ENCODE measurements around the gene SP1. TPM values are rescaled to one million over a fixed set of nuclear protein-coding genes. Genes with fewer than 3 reads are reported as not detected.
"Not testable (repeated sequence)": the region's sequence is repeated elsewhere in the genome, so short reads cannot be mapped to it uniquely, and the experiment has no call there.

Gene SP1
- total RNA-seq, 2 experiments from 2014 or later, result 72.2 to 76.5 TPM

DNA sequence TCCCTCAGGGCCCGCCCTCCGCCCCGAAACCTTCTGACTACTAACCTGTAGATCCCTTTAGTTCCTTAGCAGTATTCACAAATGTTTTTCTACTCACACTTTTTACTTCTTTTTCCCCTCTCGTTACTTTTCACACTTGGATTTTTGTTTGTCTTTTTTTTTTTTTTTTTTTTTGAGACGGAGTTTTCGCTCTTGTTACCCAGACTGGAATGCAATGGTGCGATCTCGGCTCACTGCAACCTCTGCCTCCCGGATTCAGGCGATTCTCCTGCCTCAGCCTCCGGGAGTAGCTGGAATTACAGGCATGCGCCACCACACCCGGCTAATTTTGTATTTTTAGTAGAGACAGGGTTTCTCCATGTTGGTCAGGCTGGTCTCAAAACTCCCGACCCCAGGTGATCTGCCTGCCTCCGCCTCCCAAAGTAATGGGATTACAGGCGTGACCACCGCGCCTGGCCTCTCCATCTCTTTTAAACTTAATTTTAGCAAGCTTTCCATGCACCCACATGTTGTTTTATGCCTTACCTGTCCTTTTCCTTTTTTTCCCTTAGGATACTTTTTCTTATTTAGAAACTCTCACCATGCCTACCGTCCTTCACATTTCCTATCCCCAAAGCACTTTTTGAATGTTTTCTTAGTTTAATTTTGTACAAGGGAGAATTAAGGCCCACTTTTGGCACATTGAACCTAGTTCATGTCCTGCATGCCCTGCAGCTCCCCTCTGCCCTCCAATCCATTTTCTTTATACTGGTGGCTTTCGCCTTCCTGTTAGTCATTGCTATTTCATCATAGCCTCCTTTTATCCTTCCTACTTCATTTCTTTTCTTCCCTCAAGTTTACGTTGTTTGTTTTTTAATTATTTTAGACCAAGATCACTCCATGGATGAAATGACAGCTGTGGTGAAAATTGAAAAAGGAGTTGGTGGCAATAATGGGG lies 1.1 kb downstream of the SP1 start:
- Mint-ChIP-seq H3K4me1 (ENCODE audit: low read depth) (peaks cover 40% of the 10 kb centered on the region), H3K4me3 (peak overlapping the region; percentile 94), H3K36me3 (ENCODE audit: low read depth) (peaks cover 38% of the 10 kb centered on the region), H3K9me3 (ENCODE audit: insufficient read depth) (no peaks in the 10 kb centered on the region), H3K27me3 (ENCODE audit: low read depth) (no peaks in the 10 kb centered on the region), H3K27ac (peak overlapping the region; percentile 93)
- DNase-seq, result no peak
- ChIA-PET CTCF (interaction anchor here (0.6 to 5.2 kb wide), 22 partner anchors 11 to 222 kb away, joined by 3 to 91 read pairs (median 4); partner anchors contain the start of genes AAAS and TARBP2), POLR2A (interaction anchor here (0.6 to 1.3 kb wide), 4 partner anchors 29 to 120 kb away, joined by 3 to 12 read pairs (median 4); partner anchors contain the start of gene TARBP2)
- no peak for ATAC-seq

DNA sequence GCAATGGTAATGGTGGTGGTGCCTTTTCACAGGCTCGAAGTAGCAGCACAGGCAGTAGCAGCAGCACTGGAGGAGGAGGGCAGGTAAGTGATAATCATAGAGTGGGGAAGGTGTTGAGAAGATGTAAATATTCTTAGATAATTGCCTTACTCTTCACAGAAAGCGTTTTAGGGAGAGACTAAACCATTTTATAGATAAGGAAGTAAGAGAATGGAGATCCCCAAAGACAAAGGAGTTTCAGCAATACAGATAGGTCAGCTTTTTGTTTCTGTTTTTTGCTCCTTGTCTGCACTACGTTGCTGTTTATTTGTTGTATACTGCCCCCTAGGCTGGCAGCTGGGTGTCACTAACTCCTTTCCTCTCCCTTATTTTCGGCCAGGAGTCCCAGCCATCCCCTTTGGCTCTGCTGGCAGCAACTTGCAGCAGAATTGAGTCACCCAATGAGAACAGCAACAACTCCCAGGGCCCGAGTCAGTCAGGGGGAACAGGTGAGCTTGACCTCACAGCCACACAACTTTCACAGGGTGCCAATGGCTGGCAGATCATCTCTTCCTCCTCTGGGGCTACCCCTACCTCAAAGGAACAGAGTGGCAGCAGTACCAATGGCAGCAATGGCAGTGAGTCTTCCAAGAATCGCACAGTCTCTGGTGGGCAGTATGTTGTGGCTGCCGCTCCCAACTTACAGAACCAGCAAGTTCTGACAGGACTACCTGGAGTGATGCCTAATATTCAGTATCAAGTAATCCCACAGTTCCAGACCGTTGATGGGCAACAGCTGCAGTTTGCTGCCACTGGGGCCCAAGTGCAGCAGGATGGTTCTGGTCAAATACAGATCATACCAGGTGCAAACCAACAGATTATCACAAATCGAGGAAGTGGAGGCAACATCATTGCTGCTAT lies 2.0 kb downstream of the SP1 start:
- POLR2A ChIA-PET, result interaction anchor here (0.6 to 1.3 kb wide), 5 partner anchors 30 to 119 kb away, joined by 3 to 12 read pairs (median 3); partner anchors contain the start of gene TARBP2
- H3K9me3 Mint-ChIP-seq (ENCODE audit: insufficient read depth), result no peaks in the 10 kb centered on the region
- peaks cover 43% of the 10 kb centered on the region for H3K36me3 Mint-ChIP-seq (ENCODE audit: low read depth)
- peak overlapping the region; percentile 94 for H3K4me3 Mint-ChIP-seq
- no peaks in the 10 kb centered on the region for H3K27me3 Mint-ChIP-seq (ENCODE audit: low read depth)
- ATAC-seq, result no peak
- H3K4me1 Mint-ChIP-seq (ENCODE audit: low read depth), result peaks cover 45% of the 10 kb centered on the region
- CTCF ChIA-PET, result interaction anchor here (0.6 to 5.2 kb wide), 24 partner anchors 10 to 223 kb away, joined by 3 to 91 read pairs (median 4); partner anchors contain the start of genes AAAS and TARBP2
- peak; percentile 64 for DNase-seq
- peak overlapping the region; percentile 93 for H3K27ac Mint-ChIP-seq

- DNase-seq (no peak), ATAC-seq (no peak)
- Mint-ChIP-seq H3K27me3 (ENCODE audit: low read depth) (no peaks in the 10 kb centered on the region), H3K4me3 (peak overlapping the region; percentile 52), H3K4me1 (ENCODE audit: low read depth) (peaks cover 55% of the 10 kb centered on the region), H3K9me3 (ENCODE audit: insufficient read depth) (no peaks in the 10 kb centered on the region), H3K27ac (peak overlapping the region; percentile 57), H3K36me3 (ENCODE audit: low read depth) (peaks cover 50% of the 10 kb centered on the region)
- ChIA-PET CTCF (interaction anchor here (1.6 to 4.5 kb wide), 5 partner anchors 29 to 60 kb away, joined by 4 to 91 read pairs (median 15); no protein-coding TSS in a partner anchor), POLR2A (interaction anchor here (0.5 to 1.0 kb wide), 4 partner anchors 31 to 1010 kb away, joined by 3 read pairs; no protein-coding TSS in a partner anchor)
These were observed 3.3 kb downstream of the SP1 start for GRCh38 chr12:53383258-53383657.

GRCh38 chr12:53386381-53386780 lies 6.4 kb downstream of the SP1 start:
- H3K27me3 Mint-ChIP-seq (ENCODE audit: low read depth); POLR2A ChIA-PET; H3K9me3 Mint-ChIP-seq (ENCODE audit: insufficient read depth); H3K27ac Mint-ChIP-seq; DNase-seq; ATAC-seq: not testable (repeated sequence)
- CTCF ChIA-PET, result interaction anchor here (1.0 to 2.8 kb wide), 6 partner anchors 10 to 65 kb away, joined by 3 to 27 read pairs (median 4); partner anchors contain the start of gene AAAS
- H3K4me1 Mint-ChIP-seq (ENCODE audit: low read depth), result peaks cover 73% of the 10 kb centered on the region
- peak overlapping the region; percentile 32 for H3K4me3 Mint-ChIP-seq
- H3K36me3 Mint-ChIP-seq (ENCODE audit: low read depth), result peaks cover 62% of the 10 kb centered on the region

DNA sequence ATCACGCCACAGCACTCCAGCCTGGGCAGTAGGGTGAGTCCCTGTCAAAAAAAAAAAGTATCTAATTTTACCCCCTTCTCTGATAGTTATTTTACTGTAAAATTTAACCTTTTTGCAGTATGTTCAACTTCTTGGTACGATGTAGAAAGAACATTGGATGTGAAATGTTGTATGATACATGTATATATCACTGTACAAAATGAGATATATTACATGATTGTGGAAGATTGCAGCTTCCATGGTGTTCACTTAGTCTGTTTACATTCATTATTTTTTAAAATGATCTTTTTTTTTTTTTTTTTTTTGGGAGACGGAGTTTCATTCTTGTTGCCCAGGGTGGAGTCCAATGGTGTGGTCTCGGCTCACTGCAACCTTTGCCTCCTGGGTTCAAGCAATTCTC lies 9.0 kb downstream of the SP1 start:
- ChIA-PET CTCF (interaction anchor here (0.7 to 2.8 kb wide), 4 partner anchors 10 to 68 kb away, joined by 3 to 27 read pairs (median 6); partner anchors contain the start of gene AAAS), POLR2A (interaction anchor here (1.7 to 1.8 kb wide), 2 partner anchors 10 to 65 kb away, joined by 3 to 6 read pairs; partner anchors contain the start of gene SP1)
- ATAC-seq (no peak), DNase-seq (no peak)
- Mint-ChIP-seq H3K27me3 (ENCODE audit: low read depth) (no peaks in the 10 kb centered on the region), H3K9me3 (ENCODE audit: insufficient read depth) (no peaks in the 10 kb centered on the region), H3K27ac (no peak overlapping the region), H3K4me3 (no peak overlapping the region), H3K4me1 (ENCODE audit: low read depth) (peaks cover 52% of the 10 kb centered on the region), H3K36me3 (ENCODE audit: low read depth) (peaks cover 41% of the 10 kb centered on the region)

DNA sequence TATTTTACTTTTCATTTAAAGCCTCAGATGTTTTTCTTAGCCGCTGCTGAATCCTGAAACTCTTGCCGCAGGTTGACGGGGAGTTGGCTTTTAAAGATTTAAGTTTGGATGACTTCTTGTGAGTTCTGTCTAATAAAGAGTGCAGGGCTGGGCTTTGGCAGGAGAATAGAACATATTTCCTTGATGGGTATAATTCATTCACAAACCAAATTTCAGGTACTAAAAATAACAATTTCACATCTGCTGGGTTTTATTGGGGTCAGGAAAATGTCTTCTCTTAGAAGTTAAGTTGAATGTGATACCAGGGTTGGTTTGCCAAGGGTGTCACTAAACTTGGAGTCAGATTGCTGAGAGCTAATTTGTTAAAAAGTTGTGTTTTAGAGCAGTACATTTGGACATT lies 9.7 kb downstream of the SP1 start:
- ChIA-PET CTCF (interaction anchor here (1.2 kb wide), 1 partner anchor 69 kb away, joined by 3 read pairs; the partner anchor contains the start of gene AAAS), POLR2A (interaction anchor here (1.7 kb wide), 1 partner anchor 66 kb away, joined by 3 read pairs; no protein-coding TSS in a partner anchor)
- DNase-seq (no peak), ATAC-seq (no peak)
- H3K4me3 Mint-ChIP-seq, result no peak overlapping the region
- peaks cover 46% of the 10 kb centered on the region for H3K4me1 Mint-ChIP-seq (ENCODE audit: low read depth)
- no peaks in the 10 kb centered on the region for H3K9me3 Mint-ChIP-seq (ENCODE audit: insufficient read depth)
- no peaks in the 10 kb centered on the region for H3K27me3 Mint-ChIP-seq (ENCODE audit: low read depth)
- H3K36me3 Mint-ChIP-seq (ENCODE audit: low read depth), result peaks cover 36% of the 10 kb centered on the region
- peak overlapping the region; percentile 5 for H3K27ac Mint-ChIP-seq

DNA sequence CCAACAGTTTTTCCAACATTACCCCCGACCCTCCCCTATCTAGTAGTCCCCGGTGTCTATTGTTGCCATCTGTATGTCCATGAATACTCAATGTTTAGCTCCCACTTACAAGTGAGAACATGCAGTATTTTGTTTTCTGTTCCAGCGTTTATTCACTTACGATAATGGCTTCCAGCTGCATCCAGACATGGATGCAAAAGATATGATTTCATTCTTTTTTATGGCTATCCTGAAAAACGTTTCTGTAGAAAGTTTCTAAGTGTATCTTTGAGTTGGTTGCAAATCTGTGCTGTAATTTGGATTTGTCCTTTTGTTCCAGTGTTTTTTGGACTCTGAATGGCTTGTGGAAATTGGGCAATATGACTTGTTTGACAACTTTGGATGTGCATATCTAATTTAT lies 11.7 kb downstream of the SP1 start:
- POLR2A ChIA-PET, result no interaction called here
- CTCF ChIA-PET, result interaction anchor here (1.0 to 1.1 kb wide), 3 partner anchors 10 to 39 kb away, joined by 3 to 7 read pairs (median 4); no protein-coding TSS in a partner anchor
- no peaks in the 10 kb centered on the region for H3K27me3 Mint-ChIP-seq (ENCODE audit: low read depth)
- peaks cover 37% of the 10 kb centered on the region for H3K4me1 Mint-ChIP-seq (ENCODE audit: low read depth)
- ATAC-seq, result no peak
- no peaks in the 10 kb centered on the region for H3K9me3 Mint-ChIP-seq (ENCODE audit: insufficient read depth)
- DNase-seq, result no peak
- H3K27ac Mint-ChIP-seq, result no peak overlapping the region
- peaks cover 28% of the 10 kb centered on the region for H3K36me3 Mint-ChIP-seq (ENCODE audit: low read depth)
- H3K4me3 Mint-ChIP-seq, result no peak overlapping the region

- no peak for ATAC-seq
- ChIA-PET CTCF (no interaction called here), POLR2A (no interaction called here)
- Mint-ChIP-seq H3K4me3 (no peak overlapping the region), H3K9me3 (ENCODE audit: insufficient read depth) (no peaks in the 10 kb centered on the region), H3K27me3 (ENCODE audit: low read depth) (no peaks in the 10 kb centered on the region), H3K36me3 (ENCODE audit: low read depth) (peaks cover 20% of the 10 kb centered on the region), H3K4me1 (ENCODE audit: low read depth) (peaks cover 8% of the 10 kb centered on the region), H3K27ac (no peak overlapping the region)
- DNase-seq, result no peak
These were observed 19.9 kb downstream of the SP1 start for GRCh38 chr12:53399896-53400295.

DNA sequence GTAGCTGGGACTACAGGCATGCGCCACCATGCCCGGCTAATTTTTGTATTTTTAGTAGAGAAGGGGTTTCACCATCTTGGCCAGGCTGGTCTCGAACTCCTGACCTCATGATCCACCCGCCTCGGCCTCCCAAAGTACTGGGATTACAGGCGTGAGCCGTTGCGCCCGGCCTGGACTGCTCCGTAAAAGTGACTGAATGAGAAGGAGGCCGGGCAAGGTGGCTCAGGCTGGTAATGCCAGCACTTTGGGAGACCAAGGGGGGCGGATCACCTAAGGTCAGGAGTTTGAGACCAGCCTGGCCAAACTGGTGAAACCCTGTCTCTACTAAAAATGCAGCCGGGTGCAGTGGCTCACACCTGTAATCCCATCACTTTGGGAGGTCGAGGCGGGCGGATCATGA lies 22.4 kb downstream of the SP1 start:
- CTCF ChIA-PET, result interaction anchor here (1.1 to 1.5 kb wide), 3 partner anchors 21 to 81 kb away, joined by 4 to 5 read pairs (median 4); partner anchors contain the start of gene AAAS
- H3K27ac Mint-ChIP-seq; H3K27me3 Mint-ChIP-seq (ENCODE audit: low read depth); ATAC-seq; DNase-seq; H3K9me3 Mint-ChIP-seq (ENCODE audit: insufficient read depth); H3K4me3 Mint-ChIP-seq; POLR2A ChIA-PET: not testable (repeated sequence)
- Mint-ChIP-seq H3K36me3 (ENCODE audit: low read depth) (peaks cover 26% of the 10 kb centered on the region), H3K4me1 (ENCODE audit: low read depth) (peaks cover 11% of the 10 kb centered on the region)

DNA sequence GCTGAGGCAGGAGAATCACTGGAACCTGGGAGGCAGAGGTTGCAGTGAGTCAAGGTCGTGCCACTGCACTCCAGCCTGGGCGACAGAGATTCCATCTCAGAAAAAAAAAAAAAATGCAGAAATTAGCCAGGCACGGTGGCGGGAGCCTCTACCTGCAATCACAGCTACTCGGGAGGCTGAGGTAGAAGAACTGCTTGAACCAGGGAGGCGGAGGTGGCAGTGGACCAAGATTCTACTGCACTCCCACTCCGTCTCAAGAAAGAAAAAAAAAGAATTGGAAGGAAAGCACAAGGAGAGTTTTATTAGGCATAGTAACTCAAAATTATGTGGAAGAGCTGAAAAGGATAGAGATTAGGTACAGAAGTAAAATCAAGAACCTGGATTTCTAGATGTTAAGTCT lies 22.9 kb downstream of the SP1 start:
- H3K27me3 Mint-ChIP-seq (ENCODE audit: low read depth), result no peaks in the 10 kb centered on the region
- H3K4me1 Mint-ChIP-seq (ENCODE audit: low read depth), result peaks cover 8% of the 10 kb centered on the region
- POLR2A ChIA-PET, result no interaction called here
- DNase-seq (no peak), ATAC-seq (no peak)
- peaks cover 25% of the 10 kb centered on the region for H3K36me3 Mint-ChIP-seq (ENCODE audit: low read depth)
- no peaks in the 10 kb centered on the region for H3K9me3 Mint-ChIP-seq (ENCODE audit: insufficient read depth)
- H3K4me3 Mint-ChIP-seq, result no peak overlapping the region
- no peak overlapping the region for H3K27ac Mint-ChIP-seq
- CTCF ChIA-PET, result interaction anchor here (2.6 kb wide), 1 partner anchor 18 kb away, joined by 11 read pairs; no protein-coding TSS in a partner anchor

- POLR2A ChIA-PET, result no interaction called here
- ATAC-seq, result no peak
These were observed 31.0 kb downstream of the SP1 start for GRCh38 chr12:53410951-53411350.

More at GRCh38 chr12:53410951-53411350, 31.0 kb downstream of the SP1 start:
- no peak overlapping the region for H3K27ac Mint-ChIP-seq
- H3K27me3 Mint-ChIP-seq (ENCODE audit: low read depth), result no peaks in the 10 kb centered on the region
- H3K4me3 Mint-ChIP-seq, result no peak overlapping the region
- CTCF ChIA-PET, result interaction anchor here (1.0 to 6.4 kb wide), 4 partner anchors 10 to 90 kb away, joined by 3 to 42 read pairs (median 12); partner anchors contain the start of gene AAAS
- no peak for DNase-seq
- peaks cover 20% of the 10 kb centered on the region for H3K4me1 Mint-ChIP-seq (ENCODE audit: low read depth)
- H3K36me3 Mint-ChIP-seq (ENCODE audit: low read depth), result peaks cover 45% of the 10 kb centered on the region
- H3K9me3 Mint-ChIP-seq (ENCODE audit: insufficient read depth), result no peaks in the 10 kb centered on the region

Data from activated CD8-positive, alpha-beta T cell treated with anti-CD3 and anti-CD28 coated beads, Interleukin-2, amount 10 ng/mL, durations not matched to agents 7 days and 5 days (primary cell).